ENCODE measurements around the gene RBBP8NL.

RBBP8NL gene

GRCh38 chr20:62418709-62419487 is 8.4 kb downstream of the RBBP8NL start:
- no peak for DNase-seq

- no peak for DNase-seq
Measured at GRCh38 chr20:62417981-62418708, 9.2 kb downstream of the RBBP8NL start.

GRCh38 chr20:62416651-62417637 is 10.4 kb downstream of the RBBP8NL start:
- DNase-seq, result no peak

- DNase-seq, result no peak
Measured at GRCh38 chr20:62415354-62416111, 11.8 kb downstream of the RBBP8NL start.

- DNase-seq, result no peak
Measured at GRCh38 chr20:62413896-62414481, 13.3 kb downstream of the RBBP8NL start.

GRCh38 chr20:62413025-62413570 is 14.2 kb downstream of the RBBP8NL start:
- no peak for DNase-seq

GRCh38 chr20:62412194-62413024 is 14.9 kb downstream of the RBBP8NL start:
- DNase-seq, result no peak

- no peak for DNase-seq
Measured at GRCh38 chr20:62411479-62412193, 15.7 kb downstream of the RBBP8NL start.

- DNase-seq, result no peak
Measured at GRCh38 chr20:62410746-62411478, 16.4 kb downstream of the RBBP8NL start.

- no peak for DNase-seq
Measured at GRCh38 chr20:62409931-62410745, 17.2 kb downstream of the RBBP8NL start.

- DNase-seq, result no peak
Measured at GRCh38 chr20:62409086-62409853, 18.1 kb downstream of the RBBP8NL start.

GRCh38 chr20:62408640-62409039 is 18.7 kb downstream of the RBBP8NL start:
- DNase-seq, result no peak

- no peak for DNase-seq
Measured at GRCh38 chr20:62408055-62408454, 19.3 kb downstream of the RBBP8NL start.

- DNase-seq, result peak; percentile 82 to 85
Measured at GRCh38 chr20:62407221-62407992, 19.9 kb downstream of the RBBP8NL start, which contains the start of gene CABLES2. CABLES2 (minus strand) TSS chr20:62407285; CDS start chr20:62407276, 9 bp downstream.

- DNase-seq, result no peak
Measured at GRCh38 chr20:62406635-62407176, 20.6 kb downstream of the RBBP8NL start.

GRCh38 chr20:62405981-62406513 is 21.3 kb downstream of the RBBP8NL start:
- no peak for DNase-seq

Measured in stimulated activated CD4-positive, alpha-beta T cell treated with anti-CD3 and anti-CD28 coated beads, Interleukin-2, amount 100 ng/mL, for 48 hours (primary cell).